ENCODE measurements around the gene MICOS13.

The MICOS13 gene

GRCh38 chr19:5684694-5685430 lies 4.5 kb upstream of the MICOS13 start:
- TF ChIP-seq CTCF (IDR thresholded peaks at IDR 0.05), result no peak

- TF ChIP-seq CTCF (IDR thresholded peaks at IDR 0.05), result no peak
Observed at GRCh38 chr19:5683177-5683886, 3.0 kb upstream of the MICOS13 start.

- no peak for TF ChIP-seq CTCF (IDR thresholded peaks at IDR 0.05)
Observed at GRCh38 chr19:5682107-5682482, 1.8 kb upstream of the MICOS13 start.

- no peak for TF ChIP-seq CTCF (IDR thresholded peaks at IDR 0.05)
Observed at GRCh38 chr19:5681391-5682106, 1.2 kb upstream of the MICOS13 start.

- TF ChIP-seq CTCF (IDR thresholded peaks at IDR 0.05), result no peak
Observed at GRCh38 chr19:5680084-5680436, 256 bp downstream of the MICOS13 start.

- no peak for TF ChIP-seq CTCF (IDR thresholded peaks at IDR 0.05)
Observed at GRCh38 chr19:5679289-5680083, 830 bp downstream of the MICOS13 start.

GRCh38 chr19:5678071-5678718 lies 2.1 kb downstream of the MICOS13 start:
- TF ChIP-seq CTCF (IDR thresholded peaks at IDR 0.05), result no peak
